Kidney tubule cell (primary cell): ENCODE measurements around the gene ITGBL1.

Source experiments
- DNase-seq: peaks from one replicate; pipeline ENCODE4 v3.0.0-alpha.2; 2018; ENCODE audit warnings: low spot score

The ITGBL1 gene

GRCh38 chr13:101453784-101454201 is 1.3 kb downstream of the ITGBL1 start:
- peak; percentile 60 for DNase-seq

GRCh38 chr13:101454767-101455166 is 2.3 kb downstream of the ITGBL1 start:
- peak; percentile 82 for DNase-seq

- DNase-seq: peak; percentile 94
Observed at GRCh38 chr13:101455863-101456262, 3.4 kb downstream of the ITGBL1 start.

GRCh38 chr13:101457176-101457575 is 4.7 kb downstream of the ITGBL1 start:
- DNase-seq: no peak

GRCh38 chr13:101465877-101466276 is 13.4 kb downstream of the ITGBL1 start:
- no peak for DNase-seq

- no peak for DNase-seq
Observed at GRCh38 chr13:101467415-101467814, 14.9 kb downstream of the ITGBL1 start.

GRCh38 chr13:101473458-101473857 is 21.0 kb downstream of the ITGBL1 start:
- DNase-seq: peak; percentile 74

- DNase-seq: peak; percentile 62
Observed at GRCh38 chr13:101474419-101474957, 22.0 kb downstream of the ITGBL1 start.

- no peak for DNase-seq
Observed at GRCh38 chr13:101475536-101475935, 23.1 kb downstream of the ITGBL1 start.

GRCh38 chr13:101481421-101481820 is 28.9 kb downstream of the ITGBL1 start:
- no peak for DNase-seq

GRCh38 chr13:101486708-101487437 is 34.4 kb downstream of the ITGBL1 start:
- no peak for DNase-seq

- no peak for DNase-seq
Observed at GRCh38 chr13:101487438-101487830, 35.0 kb downstream of the ITGBL1 start.

- DNase-seq: no peak
Observed at GRCh38 chr13:101488734-101489133, 36.3 kb downstream of the ITGBL1 start.

- DNase-seq: peak; percentile 26
Observed at GRCh38 chr13:101489643-101490405, 37.3 kb downstream of the ITGBL1 start.

- DNase-seq: peak; percentile 8
Observed at GRCh38 chr13:101490406-101491015, 38.0 kb downstream of the ITGBL1 start.

- DNase-seq: no peak
Observed at GRCh38 chr13:101492251-101492910, 39.9 kb downstream of the ITGBL1 start.

GRCh38 chr13:101493541-101493940 is 41.1 kb downstream of the ITGBL1 start:
- DNase-seq: no peak

GRCh38 chr13:101499406-101499805 is 46.9 kb downstream of the ITGBL1 start:
- DNase-seq: no peak

- DNase-seq: no peak
Observed at GRCh38 chr13:101502618-101503017, 50.1 kb downstream of the ITGBL1 start.

- DNase-seq: no peak
Observed at GRCh38 chr13:101511161-101511560, 58.7 kb downstream of the ITGBL1 start.

GRCh38 chr13:101511766-101512165 is 59.3 kb downstream of the ITGBL1 start:
- no peak for DNase-seq

GRCh38 chr13:101512650-101513049 is 60.2 kb downstream of the ITGBL1 start:
- DNase-seq: peak; percentile 17
